D341Med (cell line): ENCODE measurements around the gene METRNL.
A peak's percentile ranks its signal among the peaks of the same experiment; 100 is the strongest.
"Not testable (repeated sequence)": the region's sequence is repeated elsewhere in the genome, so short reads cannot be mapped to it uniquely, and the experiment has no call there.

Experiments used
- DNase-seq: peaks from one replicate; pipeline ENCODE4 v3.0.0; 2012; ENCODE audit warnings: low spot score

METRNL gene, protein sequence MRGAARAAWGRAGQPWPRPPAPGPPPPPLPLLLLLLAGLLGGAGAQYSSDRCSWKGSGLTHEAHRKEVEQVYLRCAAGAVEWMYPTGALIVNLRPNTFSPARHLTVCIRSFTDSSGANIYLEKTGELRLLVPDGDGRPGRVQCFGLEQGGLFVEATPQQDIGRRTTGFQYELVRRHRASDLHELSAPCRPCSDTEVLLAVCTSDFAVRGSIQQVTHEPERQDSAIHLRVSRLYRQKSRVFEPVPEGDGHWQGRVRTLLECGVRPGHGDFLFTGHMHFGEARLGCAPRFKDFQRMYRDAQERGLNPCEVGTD

DNA sequence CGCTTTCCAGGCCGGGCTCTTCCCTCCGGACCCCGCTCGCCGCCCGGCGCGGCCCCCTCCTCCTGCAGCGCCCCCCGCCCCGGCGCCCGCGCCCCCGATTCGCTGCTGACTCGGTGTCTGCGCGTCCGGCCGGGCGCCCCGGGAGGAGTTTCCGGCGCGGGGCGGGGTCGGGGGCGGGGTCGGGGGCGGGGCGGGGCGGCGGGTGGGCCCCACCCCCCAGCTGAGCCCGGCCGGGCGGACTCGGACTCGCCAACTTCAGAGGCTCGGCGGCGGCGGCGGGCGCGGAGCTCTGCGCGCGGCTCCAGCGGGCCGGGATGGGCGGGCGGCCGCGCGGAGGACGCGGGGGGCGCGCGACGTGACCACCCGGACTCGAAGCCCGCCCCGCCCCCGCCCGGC lies at the start of gene METRNL:
Gene METRNL (plus strand): TSS at position 258 of the 396 bp plus-strand sequence. CDS start 207 bp downstream, outside the sequence.
- peak; percentile 99 for DNase-seq

DNA sequence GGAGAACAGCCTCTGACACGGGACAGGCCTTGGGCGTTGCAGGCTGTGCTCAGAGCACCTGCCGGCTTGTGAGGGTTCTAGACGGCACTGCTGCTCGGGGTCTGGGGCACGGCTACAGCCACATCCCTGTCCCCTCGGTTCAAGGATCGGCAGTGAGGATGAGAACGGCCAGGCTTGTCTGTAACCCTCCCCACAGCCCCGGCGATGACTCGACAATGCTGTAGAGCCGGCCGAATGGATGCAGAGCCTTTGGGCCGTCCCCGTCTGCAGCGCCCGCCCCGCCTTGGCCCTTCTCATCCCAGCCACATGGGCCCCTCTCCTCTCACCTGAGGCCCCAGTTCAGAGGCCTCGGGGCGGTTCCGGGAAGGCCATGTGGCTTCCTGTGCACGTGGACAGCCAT lies 49.0 kb upstream of the METRNL start:
- DNase-seq: no peak

DNA sequence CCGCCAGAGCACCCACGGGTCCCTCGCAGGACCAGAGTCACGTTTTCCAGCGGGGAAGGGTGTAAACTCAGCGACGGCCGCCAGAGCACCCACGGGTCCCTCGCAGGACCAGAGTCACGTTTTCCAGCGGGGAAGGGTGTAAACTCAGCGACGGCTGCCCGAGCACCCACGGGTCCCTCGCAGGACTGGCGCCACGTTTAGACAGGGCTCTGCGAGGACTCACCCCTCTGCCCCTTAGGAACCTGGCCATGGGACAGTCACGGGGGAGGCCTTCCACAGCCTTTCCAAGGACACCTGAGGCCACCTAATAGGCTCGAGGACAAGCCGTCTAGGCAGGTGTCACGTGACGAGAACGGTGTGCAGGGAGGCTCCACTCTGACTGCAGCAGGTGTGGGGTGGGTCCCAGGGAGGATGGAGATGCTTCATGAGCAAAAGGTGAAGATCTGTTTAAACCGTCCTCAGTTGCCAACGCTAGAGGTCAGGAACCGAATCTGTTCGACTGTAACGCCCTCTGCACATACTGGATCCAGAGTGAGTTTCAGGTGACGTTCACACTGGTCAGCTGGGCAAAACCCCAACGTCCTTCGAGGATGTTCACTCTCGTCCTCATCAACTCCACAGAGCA lies 48.0 kb upstream of the METRNL start:
- no peak for DNase-seq

DNA sequence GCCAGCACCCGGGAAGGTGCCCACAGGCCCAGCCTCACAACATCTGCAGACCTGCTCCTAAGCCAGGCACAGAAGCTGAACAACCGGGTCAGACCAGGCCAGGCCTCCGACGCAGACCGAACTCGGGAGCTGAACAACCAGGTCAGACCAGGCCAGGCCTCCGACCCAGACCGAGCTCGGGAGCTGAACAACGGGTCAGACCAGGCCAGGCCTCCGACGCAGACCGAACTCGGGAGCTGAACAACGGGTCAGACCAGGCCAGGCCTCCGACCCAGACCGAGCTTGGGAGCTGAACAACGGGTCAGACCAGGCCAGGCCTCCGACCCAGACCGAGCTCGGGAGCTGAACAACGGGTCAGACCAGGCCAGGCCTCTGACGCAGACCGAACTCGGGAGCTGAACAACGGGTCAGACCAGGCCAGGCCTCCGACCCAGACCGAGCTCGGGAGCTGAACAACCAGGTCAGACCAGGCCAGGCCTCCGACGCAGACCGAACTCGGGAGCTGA lies 47.4 kb upstream of the METRNL start:
- not testable (repeated sequence) for DNase-seq

DNA sequence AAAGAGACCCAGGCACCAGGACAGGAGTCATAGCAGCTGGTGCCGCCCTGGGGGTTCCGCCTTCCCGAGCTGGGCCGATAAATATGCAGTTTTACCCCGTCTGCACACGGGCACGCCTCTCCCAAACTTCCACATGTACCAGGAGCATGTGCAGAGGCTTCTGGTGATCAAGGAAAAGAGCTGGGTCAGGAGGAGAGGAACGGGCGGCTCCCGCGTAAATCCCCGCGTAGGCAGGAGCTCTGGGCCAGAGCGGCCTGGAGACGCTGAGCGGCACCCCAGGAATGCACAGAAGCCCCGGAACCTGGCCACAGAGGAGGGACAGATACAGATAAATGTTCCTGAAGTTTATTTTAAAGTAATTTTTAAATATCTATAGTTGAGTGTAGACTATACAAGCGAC lies 46.6 kb upstream of the METRNL start:
- no peak for DNase-seq

DNA sequence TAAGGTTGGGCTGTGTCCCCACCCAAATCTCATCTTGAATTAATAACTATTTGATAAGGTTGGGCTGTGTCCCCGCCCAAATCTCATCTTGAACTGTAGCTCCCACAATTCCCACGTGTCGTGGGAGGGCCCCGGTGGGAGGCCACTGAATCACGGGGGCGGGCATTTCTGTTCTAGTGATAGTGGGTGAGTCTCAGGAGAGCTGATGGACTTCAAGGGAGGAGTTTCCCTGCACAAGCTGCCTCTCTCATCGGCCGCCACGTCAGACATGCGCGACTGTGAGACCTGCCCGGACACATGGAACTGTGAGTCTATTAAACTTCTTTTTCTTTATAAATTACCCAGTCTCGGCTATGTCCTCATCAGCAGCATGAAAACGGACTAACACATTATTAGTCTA lies 44.9 kb upstream of the METRNL start:
- DNase-seq: no peak

DNA sequence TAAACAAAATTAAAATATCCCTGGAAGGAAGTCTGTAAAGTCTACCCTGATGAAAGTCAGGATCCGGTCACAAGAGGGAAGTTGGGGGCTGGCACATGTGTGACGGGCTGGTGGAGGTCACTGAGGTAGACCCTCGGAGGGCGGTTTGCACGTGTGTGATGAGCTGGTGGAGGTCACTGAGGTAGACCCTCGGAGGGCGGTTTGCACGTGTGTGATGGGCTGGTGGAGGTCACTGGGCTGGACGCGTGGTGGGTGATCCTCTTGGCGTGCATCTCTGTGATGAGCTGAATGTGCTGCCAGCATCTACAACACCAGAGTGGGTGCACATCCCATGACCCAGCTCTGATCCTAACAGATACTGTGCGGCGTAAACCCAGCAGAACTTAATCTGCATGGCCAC lies 43.7 kb upstream of the METRNL start:
- no peak for DNase-seq

DNA sequence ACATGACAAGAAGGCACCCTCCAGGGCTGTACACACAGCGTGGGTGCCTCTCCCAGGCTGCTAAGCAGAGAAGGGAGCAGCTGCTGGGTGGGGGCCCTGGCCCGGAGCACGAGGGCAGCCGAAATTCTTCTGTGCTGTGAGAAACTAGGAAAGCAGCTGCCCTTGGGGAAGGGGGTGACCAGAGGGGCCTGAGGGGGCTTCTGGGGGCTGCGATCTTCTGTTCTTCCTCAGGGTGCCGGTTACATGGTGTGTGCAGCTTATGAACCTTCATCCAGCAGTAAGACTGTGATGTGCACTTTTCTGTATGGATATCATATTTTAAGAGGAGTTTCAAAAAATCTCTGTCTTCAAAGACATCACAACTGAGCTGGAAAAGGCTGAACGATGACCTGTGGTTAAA lies 43.2 kb upstream of the METRNL start:
- no peak for DNase-seq

DNA sequence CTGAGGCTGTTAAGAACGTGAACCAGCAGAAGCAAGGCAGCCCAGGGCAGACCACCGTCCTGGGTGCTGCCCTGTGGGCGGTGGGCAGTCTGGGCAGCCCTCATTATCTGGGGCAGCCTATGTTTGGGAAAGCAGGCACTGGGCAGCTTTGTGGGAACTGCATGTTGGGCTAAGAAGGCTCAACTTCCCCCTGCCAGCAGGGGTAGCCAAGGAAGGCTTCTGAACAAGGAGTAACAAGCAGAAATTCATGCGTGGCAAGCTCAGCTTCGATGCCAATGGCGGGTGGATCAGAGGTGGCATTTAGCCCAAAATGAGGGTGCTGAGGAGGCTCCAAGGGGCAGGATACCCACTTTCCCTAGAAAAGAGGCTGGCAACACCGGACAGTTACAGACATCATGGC lies 42.7 kb upstream of the METRNL start:
- no peak for DNase-seq

DNA sequence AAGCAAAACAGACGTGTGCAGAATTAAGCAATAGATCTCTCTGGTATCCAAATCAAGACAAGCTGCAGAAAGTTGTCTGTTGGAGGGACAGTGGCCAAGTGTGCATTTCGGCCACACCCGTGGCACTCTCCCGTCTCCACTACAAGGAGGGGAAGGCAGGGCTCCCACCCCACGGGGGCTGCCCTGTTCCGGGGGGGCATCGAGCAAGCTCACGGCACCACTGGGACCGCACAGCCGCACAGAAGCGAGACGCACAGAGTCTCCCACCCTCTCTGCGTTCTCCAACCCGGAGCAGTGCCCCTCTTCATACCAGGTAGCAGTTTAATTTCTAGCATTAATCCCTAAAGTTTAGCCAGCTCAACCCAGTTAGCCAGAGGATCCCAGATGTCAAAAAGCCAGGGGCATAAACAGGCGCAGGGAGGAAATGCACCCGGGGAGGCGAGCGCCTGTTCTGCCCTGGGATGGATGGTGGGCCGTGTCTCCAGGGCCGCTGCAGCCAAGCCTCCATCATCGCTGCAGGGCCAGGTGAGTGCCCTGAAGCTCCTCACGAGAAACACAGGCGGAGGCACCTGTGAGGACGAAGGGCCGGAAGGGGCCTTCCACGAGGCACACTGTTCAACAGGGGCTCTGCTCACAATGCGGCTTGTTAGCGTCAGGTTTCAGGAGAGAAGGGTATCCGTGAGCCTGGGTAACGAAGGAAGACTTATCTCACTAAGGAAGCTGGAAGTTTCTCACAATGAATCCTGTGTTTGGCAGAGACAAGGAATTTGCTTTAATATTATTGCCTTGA lies 42.1 kb upstream of the METRNL start:
- no peak for DNase-seq

DNA sequence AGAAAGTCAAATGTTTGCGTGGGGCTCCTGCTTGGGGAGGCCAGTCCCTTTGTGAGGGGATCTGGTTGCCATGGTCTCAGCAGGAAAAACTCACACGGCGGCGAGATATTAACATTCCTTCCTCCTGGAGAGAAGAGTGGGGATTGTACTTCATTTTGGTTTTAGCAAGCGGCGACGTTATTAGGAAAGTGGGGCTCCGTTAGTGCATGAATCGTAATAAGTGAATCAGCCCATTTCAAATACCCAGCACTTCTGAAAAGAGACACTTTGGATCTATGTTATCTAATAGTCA lies 41.6 kb upstream of the METRNL start:
- no peak for DNase-seq

DNA sequence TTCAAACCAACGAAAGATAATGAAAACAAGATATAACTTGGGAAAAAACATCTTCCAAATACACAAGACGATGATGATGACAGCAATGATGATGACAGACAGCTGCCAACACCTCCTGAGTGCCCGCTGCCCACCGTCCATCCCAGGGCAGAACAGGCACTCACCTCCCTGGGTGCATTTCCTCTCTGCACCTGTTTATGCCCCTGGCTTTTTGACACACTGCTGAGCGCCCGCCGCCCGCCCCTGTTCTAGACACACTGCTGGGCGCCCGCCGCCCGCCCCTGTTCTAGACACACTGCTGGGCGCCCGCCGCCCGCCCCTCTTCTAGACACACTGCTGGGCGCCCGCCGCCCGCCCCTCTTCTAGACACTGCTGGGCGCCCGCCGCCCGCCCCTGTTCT lies 40.4 kb upstream of the METRNL start:
- not testable (repeated sequence) for DNase-seq

DNA sequence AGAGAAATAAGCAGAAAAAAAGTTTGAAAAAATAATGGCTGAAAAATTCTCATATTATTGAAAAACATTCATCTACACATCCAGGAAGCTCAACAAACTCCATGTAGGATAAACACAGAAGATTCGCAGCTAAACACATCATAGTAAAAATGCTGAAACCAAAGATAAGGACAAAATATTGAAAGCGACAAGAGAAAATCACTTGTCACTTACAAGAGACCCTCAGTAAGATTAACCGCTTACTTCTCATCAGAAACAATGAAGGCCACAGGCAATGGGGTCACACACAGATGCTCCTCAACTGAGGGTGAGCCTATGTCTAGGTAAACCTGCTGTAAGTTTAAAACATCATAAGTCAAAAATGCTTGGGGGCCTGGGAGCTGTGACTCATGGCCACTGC lies 38.1 kb upstream of the METRNL start:
- DNase-seq: peak; percentile 24

DNA sequence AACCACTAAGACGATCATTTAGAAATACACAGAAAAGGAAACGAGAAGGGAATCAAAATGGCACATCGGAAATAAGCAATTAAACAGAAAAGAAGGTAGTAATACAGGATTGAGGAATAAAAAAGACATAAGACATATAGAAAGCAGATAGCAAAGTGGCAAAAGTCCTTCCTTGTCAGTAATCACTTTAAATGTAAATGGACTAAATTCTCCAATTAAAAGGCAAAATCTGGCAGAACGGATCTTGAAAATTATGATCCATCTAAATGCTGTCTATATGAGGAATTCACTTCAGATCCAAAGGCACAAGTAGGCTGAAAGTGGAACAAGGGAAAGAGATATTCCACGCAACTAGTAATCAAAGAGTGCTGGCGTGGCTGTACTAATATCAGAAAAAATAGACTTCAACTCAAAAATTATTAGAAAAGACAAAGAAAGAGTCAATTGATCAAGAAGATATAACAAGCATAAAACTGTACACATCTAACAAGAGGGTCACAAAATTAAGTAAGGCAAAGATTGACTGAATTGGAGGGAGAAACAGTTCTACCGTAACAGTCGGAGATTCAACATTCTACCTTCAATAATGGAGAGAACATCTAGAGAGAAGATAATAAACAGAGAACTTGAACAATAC lies 36.8 kb upstream of the METRNL start:
- DNase-seq: no peak

DNA sequence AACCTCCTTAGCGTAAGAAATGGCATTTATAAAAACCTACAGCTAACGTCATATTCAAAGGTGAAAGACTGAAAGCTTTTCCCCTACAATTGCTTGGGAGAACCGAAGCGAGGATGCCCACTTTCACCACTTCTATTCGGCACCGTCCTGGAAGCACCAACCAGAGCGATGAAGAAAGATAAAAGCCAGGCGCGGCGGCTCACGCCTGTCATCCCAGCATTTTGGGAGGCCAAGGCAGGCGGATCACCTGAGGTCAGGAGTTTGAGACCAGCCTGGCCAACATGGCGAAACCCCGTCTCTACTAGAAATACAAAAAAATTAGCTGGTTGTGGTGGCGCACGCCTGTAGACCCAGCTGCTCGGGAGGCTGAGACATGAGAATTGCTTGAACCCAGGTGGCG lies 34.9 kb upstream of the METRNL start:
- DNase-seq: not testable (repeated sequence)

DNA sequence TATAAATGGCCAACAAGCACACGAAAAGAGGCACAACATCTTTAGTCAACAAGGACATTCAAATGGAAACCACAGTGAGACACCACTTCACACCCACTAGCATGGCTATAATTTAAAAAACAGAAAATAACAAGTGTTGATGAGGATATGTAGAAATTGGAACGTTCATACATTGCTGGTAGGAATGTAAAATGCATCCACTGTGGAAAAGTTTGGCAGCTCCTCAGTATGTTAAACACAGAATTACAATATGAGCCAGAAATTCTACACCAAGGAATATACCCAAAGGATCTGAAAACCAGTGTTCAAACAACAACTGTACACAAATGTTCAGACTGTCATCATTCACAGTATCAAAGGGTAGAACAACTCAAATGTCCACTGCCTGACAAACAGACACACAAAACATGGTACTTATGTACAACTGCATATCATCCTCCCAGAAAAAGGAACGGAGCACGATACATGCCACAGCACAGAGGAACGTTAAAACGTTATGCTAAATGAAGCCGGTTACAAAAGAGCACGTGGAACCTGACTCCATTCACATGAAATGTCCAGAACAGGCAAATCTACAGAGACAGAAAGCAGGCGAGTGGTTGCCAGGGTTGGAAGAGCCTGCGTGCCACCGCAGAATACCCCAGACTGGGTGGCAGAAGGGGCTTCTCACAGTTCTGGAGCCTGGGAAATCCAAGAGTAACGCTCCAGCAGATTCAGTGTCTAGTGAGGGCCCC lies 32.8 kb upstream of the METRNL start:
- no peak for DNase-seq

DNA sequence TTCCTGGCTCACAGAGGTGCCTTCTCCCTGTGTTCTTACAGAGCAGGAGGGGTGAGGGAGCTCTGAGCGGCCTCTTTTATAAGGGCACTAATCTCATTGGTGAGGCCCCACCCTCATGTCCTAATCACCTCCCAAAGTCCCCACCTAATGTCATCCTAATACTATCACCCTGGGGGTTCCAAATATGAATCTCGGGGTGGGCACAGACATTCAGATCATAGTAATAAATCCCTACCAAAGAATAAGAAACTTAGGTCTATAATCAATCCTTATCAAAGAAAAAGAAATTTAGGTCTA lies 32.3 kb upstream of the METRNL start:
- DNase-seq: no peak

DNA sequence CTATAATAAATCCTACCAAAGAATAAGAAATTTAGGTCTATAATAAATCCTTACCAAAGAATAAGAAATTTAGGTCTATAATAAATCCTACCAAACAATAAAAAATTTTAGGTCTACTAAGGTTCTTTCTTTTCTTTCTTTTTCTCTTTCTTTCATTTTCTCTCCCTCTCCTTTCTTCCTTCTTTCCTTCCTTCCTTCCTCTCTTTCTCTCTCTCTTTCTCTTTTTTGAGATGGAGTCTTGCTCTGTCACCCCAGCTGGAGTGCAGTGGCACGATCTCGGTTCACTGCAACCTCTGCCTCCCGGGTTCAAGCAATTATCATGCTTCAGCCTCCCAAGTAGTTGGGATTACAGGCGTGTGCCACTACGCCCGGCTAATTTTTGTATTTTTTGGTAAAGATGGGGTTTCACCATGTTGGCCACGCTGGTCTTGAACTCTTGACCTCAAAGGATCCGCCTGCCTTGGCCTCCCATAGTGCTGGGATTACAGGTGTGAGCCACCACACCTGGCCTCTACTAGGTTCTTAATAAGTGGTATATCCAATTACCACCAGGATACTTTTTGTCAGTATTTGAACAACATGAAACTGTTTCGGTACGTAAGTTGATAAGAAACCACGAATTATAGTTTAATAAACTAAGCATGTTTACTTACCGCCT lies 31.5 kb upstream of the METRNL start:
- not testable (repeated sequence) for DNase-seq

DNA sequence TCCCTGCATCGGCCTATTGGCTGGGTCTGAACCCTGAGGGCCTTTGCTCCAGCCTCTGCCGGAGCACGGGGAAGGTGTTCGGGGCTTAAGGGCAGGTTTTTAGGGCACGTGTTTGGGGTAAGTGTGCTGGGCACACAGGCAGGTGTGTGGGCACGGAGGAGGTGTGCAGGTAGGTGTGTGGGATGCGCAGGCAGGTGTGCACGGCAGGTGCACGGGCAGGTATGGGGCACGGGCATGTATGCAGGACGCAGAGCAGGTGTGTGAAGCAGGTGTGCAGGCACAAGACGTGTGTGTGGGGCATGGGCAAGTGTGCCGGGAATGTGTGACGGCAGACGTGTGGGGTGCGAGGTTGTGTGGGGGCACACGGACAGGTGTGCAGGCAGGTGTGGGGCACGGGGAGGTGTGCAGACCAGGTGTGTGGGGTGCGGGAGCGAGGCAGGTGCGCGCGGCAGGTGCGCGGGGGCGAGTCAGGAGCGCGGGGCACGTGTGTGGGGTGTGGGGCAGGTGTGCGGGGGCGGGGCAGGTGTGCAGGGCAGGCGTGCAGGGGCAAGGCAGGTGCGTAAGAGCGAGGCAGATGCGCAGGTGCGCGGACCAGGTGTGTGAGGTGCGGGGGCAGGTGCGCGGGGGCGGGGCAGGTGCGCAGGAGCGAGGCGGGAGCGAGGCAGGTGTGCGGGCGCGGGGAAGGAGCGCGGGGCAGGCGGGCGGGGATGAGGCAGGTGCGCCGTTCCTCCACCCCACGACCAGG lies 28.6 kb upstream of the METRNL start:
- peak; percentile 33 for DNase-seq

DNA sequence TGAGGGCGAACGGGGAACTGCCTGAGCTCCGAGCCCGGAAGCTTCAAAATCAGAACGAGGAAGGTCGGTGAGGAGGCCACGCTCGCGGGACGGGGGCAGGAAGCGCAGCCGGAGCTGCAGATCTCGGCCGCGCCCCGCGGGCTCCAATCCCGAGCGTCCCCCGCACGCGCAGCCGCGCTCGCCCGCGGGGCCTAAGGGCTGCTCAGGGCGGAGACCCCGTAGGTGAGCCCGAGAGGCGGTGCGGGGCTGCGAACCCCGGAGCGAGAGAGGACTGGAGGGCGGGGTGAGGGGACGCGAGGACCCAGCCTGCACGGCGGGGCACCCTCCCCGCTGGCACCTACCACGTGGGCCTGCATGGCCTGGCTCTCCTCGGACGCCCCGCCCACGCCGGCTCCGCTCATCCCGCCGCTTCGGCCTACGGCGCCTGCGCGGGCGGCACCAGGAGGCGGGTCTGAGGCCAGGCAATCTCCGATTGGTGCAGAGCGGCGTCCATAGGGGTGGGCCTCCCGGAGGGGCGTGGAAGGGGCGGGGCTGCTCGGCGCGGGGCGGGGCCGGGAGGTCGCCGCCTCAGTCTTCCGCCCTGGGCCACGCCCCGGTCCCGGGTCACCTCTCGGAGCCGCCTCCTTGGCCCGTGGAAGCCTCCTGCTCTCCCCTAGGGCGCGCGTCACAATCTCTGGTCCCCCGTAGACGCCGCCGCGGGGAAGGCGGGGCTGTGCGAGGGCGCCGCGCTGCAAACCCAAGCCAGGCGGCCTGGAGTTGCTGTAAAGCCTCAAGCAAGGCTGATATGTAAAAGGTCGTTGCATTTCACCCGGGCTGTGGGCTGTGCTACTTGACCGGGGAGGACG lies 27.8 kb upstream of the METRNL start:
- peak; percentile 100 for DNase-seq
